Stimulated activated naive CD8-positive, alpha-beta T cell treated with anti-CD3 and anti-CD28 coated beads, Interleukin-15, Interleukin-2, amounts not matched to agents 100 ng/mL and 50 ng/mL, for 24 hours (primary cell): Measurements from ENCODE around the gene TLE3.
"Not testable (repeated sequence)": the region's sequence is repeated elsewhere in the genome, so short reads cannot be mapped to it uniquely, and the experiment has no call there.

Source experiments
- H3K27ac Mint-ChIP-seq: one replicate; pipeline ENCODE4 v1.8.0; 2021; ENCODE audit warnings: mild to moderate bottlenecking, mixed read lengths
- H3K27me3 Mint-ChIP-seq: one replicate; pipeline ENCODE4 v1.8.0; 2021; ENCODE audit warnings: mixed read lengths
- H3K36me3 Mint-ChIP-seq: one replicate; pipeline ENCODE4 v1.8.0; 2021; ENCODE audit warnings: low read depth, mixed read lengths
- H3K4me1 Mint-ChIP-seq: one replicate; pipeline ENCODE4 v1.8.0; 2021; ENCODE audit warnings: low read depth, mixed read lengths
- H3K4me3 Mint-ChIP-seq: one replicate; pipeline ENCODE4 v1.8.0; 2021; ENCODE audit warnings: mild to moderate bottlenecking, mixed read lengths
- H3K9me3 Mint-ChIP-seq: one replicate; pipeline ENCODE4 v1.8.0; 2021; ENCODE audit warnings: mixed read lengths

TLE3 gene

GRCh38 chr15:70113304-70113700, 15.6 kb upstream of the TLE3 start:
- H3K27me3 Mint-ChIP-seq: peaks cover 19% of the 10 kb centered on the region
- no peaks in the 10 kb centered on the region for H3K9me3 Mint-ChIP-seq
- peaks cover 9% of the 10 kb centered on the region for H3K4me1 Mint-ChIP-seq
- no peak overlapping the region for H3K4me3 Mint-ChIP-seq
- H3K27ac Mint-ChIP-seq: no peak overlapping the region
- H3K36me3 Mint-ChIP-seq: no peaks in the 10 kb centered on the region

- H3K27ac Mint-ChIP-seq, H3K4me1 Mint-ChIP-seq, H3K4me3 Mint-ChIP-seq, H3K9me3 Mint-ChIP-seq, H3K36me3 Mint-ChIP-seq: not testable (repeated sequence)
- peaks cover 19% of the 10 kb centered on the region for H3K27me3 Mint-ChIP-seq
These were observed 15.0 kb upstream of the TLE3 start for GRCh38 chr15:70112572-70113303.

GRCh38 chr15:70112074-70112395, 14.3 kb upstream of the TLE3 start:
- Mint-ChIP-seq H3K4me3 (no peak overlapping the region), H3K27ac (no peak overlapping the region), H3K9me3 (no peaks in the 10 kb centered on the region), H3K36me3 (no peaks in the 10 kb centered on the region), H3K4me1 (peaks cover 9% of the 10 kb centered on the region), H3K27me3 (peaks cover 23% of the 10 kb centered on the region)

GRCh38 chr15:70111203-70112073, 13.7 kb upstream of the TLE3 start:
- H3K36me3 Mint-ChIP-seq: no peaks in the 10 kb centered on the region
- H3K4me1 Mint-ChIP-seq: peaks cover 9% of the 10 kb centered on the region
- H3K4me3 Mint-ChIP-seq: no peak overlapping the region
- H3K27ac Mint-ChIP-seq: no peak overlapping the region
- H3K9me3 Mint-ChIP-seq: no peaks in the 10 kb centered on the region
- H3K27me3 Mint-ChIP-seq: peaks cover 23% of the 10 kb centered on the region

- peaks cover 9% of the 10 kb centered on the region for H3K4me1 Mint-ChIP-seq
- peaks cover 20% of the 10 kb centered on the region for H3K27me3 Mint-ChIP-seq
- no peak overlapping the region for H3K4me3 Mint-ChIP-seq
These were observed 12.3 kb upstream of the TLE3 start for GRCh38 chr15:70109978-70110377.

GRCh38 chr15:70109531-70109930, 11.8 kb upstream of the TLE3 start:
- Mint-ChIP-seq H3K27me3 (peaks cover 21% of the 10 kb centered on the region), H3K4me3 (no peak overlapping the region), H3K4me1 (peaks cover 9% of the 10 kb centered on the region), H3K27ac (no peak overlapping the region), H3K36me3 (no peaks in the 10 kb centered on the region), H3K9me3 (no peaks in the 10 kb centered on the region)

More at GRCh38 chr15:70109978-70110377, 12.3 kb upstream of the TLE3 start:
- H3K27ac Mint-ChIP-seq: no peak overlapping the region
- no peaks in the 10 kb centered on the region for H3K36me3 Mint-ChIP-seq
- H3K9me3 Mint-ChIP-seq: no peaks in the 10 kb centered on the region

- H3K4me1 Mint-ChIP-seq: peaks cover 24% of the 10 kb centered on the region
- no peaks in the 10 kb centered on the region for H3K9me3 Mint-ChIP-seq
- no peak overlapping the region for H3K27ac Mint-ChIP-seq
- H3K27me3 Mint-ChIP-seq: peaks cover 30% of the 10 kb centered on the region
- no peaks in the 10 kb centered on the region for H3K36me3 Mint-ChIP-seq
- no peak overlapping the region for H3K4me3 Mint-ChIP-seq
These were observed 6.3 kb upstream of the TLE3 start for GRCh38 chr15:70103880-70104626.

GRCh38 chr15:70102827-70103226, 5.1 kb upstream of the TLE3 start:
- Mint-ChIP-seq H3K9me3 (no peaks in the 10 kb centered on the region), H3K27ac (no peak overlapping the region), H3K4me3 (no peak overlapping the region), H3K36me3 (no peaks in the 10 kb centered on the region), H3K4me1 (peaks cover 31% of the 10 kb centered on the region), H3K27me3 (peaks cover 30% of the 10 kb centered on the region)

GRCh38 chr15:70101459-70102113, 3.9 kb upstream of the TLE3 start:
- Mint-ChIP-seq H3K36me3 (no peaks in the 10 kb centered on the region), H3K27me3 (peaks cover 26% of the 10 kb centered on the region), H3K9me3 (no peaks in the 10 kb centered on the region), H3K4me3 (no peak overlapping the region), H3K27ac (no peak overlapping the region), H3K4me1 (peaks cover 35% of the 10 kb centered on the region)

DNA sequence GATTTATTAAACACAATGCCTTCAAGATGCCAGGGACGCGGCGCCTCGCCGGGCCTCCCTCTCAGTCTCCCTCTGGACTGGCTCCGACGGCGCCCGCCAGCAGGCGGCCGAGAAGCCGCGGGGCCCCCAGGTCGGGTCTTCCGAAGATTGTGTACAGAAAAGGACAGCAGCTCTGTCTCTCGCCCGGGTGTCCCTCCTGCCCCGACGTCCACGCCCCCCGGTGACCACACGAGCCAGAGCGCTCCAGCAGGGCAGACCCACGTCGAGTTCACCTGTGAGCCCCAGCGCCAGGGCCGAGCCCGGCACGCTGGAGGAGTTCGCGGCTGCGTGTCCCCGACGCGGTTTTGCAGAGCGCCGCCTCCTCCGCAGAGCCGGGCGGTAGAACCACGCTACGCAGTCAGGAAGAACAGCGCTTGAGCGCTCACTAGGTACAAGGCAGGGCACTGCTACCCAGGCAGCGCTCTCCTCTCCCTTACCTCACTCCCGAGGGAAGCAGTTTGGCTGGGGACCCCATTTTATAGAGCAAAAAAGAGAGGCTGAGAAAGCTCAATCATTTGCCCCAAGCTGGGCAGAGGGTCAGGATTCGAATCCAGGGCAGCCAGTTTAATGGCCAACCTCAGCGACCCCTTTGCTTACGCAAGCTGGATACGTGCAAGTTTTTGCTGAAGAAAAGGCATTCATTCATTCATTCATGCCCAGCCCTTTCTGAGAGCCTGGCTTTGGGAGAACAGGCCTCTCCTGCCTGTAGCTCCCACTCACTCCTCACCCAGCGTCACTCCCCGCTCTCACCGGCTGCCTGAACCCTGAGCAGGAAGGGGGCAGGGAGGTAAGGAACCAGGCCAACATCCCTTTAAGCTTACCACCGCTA, 3.0 kb upstream of the TLE3 start:
- H3K27ac Mint-ChIP-seq: peak overlapping the region; percentile 52
- H3K4me1 Mint-ChIP-seq: peaks cover 35% of the 10 kb centered on the region
- H3K27me3 Mint-ChIP-seq: peaks cover 23% of the 10 kb centered on the region
- no peaks in the 10 kb centered on the region for H3K36me3 Mint-ChIP-seq
- H3K9me3 Mint-ChIP-seq: no peaks in the 10 kb centered on the region
- H3K4me3 Mint-ChIP-seq: peak overlapping the region; percentile 89

DNA sequence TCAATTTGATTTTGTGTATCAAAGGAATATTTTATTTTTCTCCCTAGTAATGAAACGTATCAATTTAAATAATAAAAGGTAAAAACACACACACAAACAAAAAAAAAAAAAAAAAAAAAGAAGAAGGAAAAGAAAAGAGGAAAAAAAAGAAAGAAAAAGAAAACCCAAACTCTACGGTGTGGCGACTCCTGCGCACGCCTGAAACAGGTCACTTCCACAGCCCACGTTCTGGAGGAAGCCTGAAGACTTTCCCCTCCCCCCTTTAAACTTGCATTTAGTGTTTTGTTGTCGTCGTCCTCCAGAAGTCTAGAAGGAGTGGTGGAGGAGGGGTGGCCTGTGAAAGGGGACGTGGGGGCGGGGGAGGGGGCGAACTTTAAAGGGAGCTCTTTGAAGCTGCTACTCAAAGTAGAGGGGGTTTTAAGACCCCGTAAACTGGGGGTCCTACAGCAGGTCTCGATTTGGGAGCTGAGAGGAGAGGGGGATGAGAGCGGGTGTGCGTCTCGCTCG, 2.3 kb upstream of the TLE3 start:
- Mint-ChIP-seq H3K4me1 (peaks cover 37% of the 10 kb centered on the region), H3K9me3 (no peaks in the 10 kb centered on the region), H3K4me3 (peak overlapping the region; percentile 89), H3K27me3 (peaks cover 21% of the 10 kb centered on the region), H3K27ac (peak overlapping the region; percentile 98), H3K36me3 (peaks cover under 1% of the 10 kb centered on the region)

DNA sequence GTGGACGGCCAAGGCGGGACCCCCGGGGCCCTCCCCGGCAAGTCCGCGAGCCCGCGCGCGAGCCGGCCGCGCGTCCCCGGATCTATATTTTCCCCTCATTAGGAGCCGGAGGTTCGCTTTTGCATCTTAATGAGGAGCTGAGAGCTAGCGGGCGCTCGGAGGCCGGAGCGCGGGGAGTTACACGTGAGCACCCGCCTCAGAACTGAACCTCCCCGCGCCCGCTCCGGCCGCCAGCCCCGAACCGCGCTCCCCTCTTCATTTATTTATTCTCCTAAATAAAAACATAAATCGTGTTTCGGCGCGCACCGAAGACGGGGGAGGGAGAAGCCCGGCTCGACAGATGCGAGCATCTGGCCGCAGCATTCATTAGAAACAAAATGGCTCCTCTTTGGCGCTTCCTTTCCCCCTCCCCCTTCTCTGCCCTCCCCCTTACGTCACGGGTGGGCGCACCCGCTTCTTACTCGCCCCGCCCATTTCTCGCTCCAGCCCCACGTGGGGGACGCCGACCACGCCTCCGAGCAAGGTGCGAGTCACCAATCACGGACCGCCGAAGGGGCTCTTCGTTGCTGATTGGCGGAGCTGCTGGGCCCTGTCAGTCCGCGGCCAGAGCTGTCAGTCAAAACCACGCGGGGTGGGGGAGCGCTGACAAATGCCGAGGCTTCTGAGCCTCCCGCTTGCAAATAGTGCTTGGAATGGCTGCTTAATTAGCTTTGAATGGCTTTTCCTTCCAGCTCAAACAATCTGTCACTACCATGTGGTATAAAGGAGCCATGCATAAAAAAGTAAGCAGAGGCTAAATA, 1.6 kb upstream of the TLE3 start:
- Mint-ChIP-seq H3K36me3 (peaks cover 7% of the 10 kb centered on the region), H3K27ac (peak overlapping the region; percentile 98), H3K27me3 (peaks cover 19% of the 10 kb centered on the region), H3K4me3 (peak overlapping the region; percentile 89), H3K4me1 (peaks cover 43% of the 10 kb centered on the region), H3K9me3 (no peaks in the 10 kb centered on the region)

DNA sequence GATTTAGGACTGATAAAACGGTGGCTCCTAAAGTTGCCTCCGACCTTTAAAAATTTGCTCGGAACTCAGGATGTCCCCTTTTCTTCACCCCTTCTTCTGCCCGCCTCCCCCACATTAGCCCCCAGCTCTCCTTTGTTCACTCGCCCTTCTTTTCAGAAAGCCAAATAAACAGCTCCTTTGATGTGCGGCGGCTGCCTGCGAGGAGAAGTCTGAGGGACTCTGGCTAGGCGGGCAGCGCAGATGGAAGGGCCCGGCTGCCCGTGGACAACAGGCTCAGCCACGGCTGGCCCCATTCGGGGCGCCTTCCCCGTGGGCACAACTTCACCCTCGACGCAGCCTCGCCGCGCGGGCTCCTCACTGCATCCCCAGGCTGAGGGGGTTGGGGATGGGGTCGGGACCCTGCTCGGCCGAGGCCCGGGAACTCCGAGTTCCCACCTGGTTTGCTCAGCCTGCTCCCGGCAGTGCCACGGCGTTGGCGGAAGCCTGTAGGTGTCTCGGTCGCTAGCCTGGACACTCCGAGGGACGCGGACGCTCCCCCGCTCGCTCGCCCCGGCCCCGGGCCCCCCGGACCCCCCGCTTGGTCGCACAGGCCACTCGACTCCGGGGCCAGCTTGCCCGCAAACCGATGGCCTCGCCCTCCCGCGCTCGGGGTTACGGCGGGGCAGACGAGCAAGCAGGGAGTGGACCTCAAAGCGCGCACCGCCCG, 897 bp upstream of the TLE3 start:
- Mint-ChIP-seq H3K36me3 (peaks cover 13% of the 10 kb centered on the region), H3K4me1 (peaks cover 51% of the 10 kb centered on the region), H3K4me3 (peak overlapping the region; percentile 89), H3K27me3 (peaks cover 18% of the 10 kb centered on the region), H3K27ac (peak overlapping the region; percentile 93), H3K9me3 (no peaks in the 10 kb centered on the region)
